ENCODE measurements around the gene SIGLEC15.
"Not testable (repeated sequence)": the region's sequence is repeated elsewhere in the genome, so short reads cannot be mapped to it uniquely, and the experiment has no call there.

The SIGLEC15 gene

DNA sequence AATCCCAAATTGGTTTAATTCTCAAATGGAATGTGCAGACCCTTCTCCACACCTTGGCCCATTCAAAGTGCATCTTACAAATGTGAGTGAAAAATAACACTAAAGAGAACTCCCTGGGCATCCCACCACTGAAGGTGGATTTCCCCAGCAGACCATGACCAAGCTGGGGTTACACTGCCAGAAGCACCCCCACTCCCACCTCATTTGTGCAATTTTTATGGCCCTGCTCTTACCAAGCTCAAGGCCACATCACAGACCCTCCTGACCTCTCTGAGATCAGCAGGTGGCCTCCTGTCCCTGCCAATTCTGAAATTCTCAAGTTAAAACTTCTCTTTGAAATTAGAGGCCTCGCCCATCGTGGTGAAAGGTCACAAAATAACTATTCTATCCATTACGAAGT, 21.6 kb downstream of the SIGLEC15 start:
- no peak for DNase-seq

DNA sequence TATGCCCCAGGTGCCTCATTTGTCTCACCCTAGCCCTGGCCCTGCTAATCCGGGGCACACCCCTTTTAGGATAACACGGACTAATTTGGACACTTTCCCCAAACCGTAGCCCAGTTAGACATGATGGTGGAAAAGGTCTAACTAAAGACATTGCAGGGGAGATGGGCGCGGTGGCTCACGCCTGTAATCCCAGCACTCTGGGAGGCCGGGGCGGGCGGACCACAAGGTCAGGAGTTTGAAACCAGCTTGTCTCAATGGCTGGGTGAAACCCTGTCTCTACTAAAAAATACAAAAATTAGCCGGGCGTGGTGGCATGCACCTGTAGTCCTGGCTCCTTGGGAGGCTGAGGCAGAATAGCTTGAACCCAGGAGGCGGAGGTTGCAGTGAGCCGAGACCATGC, 23.2 kb downstream of the SIGLEC15 start:
- DNase-seq = not testable (repeated sequence)

GRCh38 chr18:45849529-45849928, 24.1 kb downstream of the SIGLEC15 start:
- no peak for DNase-seq

DNA sequence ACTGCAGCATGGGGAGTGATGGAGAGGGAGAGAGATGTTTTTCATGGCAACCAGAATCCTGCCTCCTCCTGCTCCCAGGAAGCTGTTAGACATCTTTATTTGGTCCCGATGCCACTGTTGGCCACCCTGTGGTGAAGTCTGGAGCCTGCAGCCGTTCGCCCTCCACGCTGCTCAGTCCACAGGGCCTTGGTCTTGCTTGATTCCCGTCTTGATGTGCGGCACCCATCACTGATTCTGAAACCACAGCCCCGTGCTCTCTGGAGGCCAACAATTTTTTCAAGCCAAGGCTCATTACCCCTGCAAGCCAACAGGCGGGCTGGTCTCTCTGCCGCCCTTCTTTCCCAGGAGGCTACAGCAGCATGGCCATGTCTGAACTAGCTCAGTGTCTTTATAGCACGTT, 24.5 kb downstream of the SIGLEC15 start:
- DNase-seq = no peak

- no peak for DNase-seq
These were observed 25.9 kb downstream of the SIGLEC15 start for GRCh38 chr18:45851161-45851925.

DNA sequence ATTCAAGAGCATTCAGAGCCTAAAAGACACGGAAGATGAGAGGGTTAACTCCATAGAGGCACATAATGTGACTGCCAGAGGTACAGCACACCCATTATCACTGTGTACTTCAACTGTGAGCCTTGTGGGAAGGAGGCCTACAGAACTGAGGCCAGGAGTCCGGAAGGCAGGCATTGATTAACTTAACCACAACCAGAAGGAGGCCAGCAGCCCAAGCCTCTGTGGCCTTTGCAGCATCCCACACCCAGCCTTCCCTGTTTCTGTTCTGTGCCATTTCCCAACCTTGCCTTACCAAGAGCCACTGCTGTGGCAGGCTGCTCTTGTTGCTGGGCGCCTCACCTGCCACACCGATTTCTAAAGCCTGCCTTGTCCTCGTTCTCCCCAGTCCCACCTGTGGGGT, 27.2 kb downstream of the SIGLEC15 start:
- no peak for DNase-seq

DNA sequence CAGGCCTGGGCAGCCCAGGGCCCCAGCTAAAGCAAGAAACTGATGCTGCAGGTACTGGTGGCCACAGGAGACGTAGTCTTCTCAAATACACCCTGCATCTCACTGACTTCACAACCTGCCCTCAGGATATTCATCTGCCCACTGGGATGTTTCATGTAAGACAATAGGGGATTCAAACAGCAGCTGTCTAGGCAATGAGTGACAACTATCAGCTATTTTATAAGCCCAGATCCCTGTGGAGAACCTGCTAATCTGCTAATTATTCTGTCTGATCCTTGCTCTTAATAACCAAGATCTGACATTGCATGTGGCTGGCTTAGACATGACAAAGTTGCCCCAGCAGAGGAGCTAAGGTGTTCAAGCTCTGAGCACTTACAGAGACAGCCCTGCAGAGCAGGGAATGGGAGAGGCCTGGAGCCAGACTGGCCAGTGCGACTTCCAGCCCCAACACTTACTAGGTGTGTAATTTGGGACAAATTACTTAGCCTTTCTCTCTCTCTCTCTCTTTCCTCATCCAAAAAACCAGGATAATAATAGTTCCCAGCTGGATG, 28.6 kb downstream of the SIGLEC15 start:
- no peak for DNase-seq

DNA sequence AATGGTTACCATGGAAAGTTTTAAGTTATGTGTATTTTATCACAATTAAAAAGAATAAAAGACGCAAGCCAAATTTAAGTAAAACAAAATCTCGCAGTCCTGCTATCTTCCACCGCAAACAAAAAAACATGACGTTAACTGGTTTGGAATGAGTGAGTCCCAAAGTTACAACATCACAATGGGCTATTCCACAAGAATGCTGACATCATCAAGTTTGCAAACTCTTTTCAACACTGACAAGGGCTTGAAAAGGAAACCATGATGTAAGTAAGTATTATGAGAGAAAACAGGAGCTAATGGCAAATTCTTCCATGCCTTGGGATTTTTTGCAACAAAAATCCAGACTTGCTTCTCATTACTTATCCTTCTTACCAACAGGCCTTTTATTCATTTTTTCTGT, 31.1 kb downstream of the SIGLEC15 start:
- DNase-seq = no peak

DNA sequence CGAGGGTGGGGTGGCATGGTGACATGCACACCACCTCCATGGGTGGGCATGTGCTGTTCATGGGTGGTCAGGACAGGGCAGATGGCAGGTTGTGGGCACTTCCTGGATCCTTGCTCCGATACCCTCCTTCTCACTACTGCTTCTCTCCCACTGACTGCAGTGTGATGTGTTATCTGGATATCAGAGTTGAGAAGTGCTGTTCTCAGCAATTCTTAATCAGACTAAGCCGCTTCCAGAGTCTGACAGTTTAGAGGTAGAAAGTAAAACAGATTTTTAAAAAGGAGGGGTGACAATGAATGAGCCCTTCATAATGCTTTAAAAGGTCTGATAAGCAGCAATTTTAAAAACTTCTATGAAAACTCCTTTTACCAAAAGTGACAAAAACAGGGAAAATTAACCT, 33.9 kb downstream of the SIGLEC15 start:
- DNase-seq = no peak

- DNase-seq = no peak
These were observed 35.0 kb downstream of the SIGLEC15 start for GRCh38 chr18:45860492-45860891.

DNA sequence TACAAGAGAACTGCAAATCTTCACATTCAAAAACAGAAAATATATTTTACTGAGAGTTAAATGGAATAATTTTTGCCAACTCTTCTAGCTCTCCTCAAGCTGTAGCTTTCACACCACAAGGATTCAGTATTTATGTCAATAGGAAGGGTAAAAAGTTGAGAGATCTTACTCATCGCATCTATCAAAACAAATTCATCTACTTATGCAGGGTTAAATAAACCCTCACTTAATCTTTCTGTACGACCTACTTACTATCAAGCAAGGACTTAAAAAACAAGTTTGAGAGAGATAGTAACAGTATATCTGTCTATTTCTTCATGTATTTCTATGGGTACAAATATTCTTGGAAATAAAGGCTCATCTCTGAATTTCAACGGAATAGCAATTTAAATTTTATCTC, 35.5 kb downstream of the SIGLEC15 start:
- DNase-seq = no peak

GRCh38 chr18:45861926-45862325, 36.5 kb downstream of the SIGLEC15 start:
- no peak for DNase-seq

DNA sequence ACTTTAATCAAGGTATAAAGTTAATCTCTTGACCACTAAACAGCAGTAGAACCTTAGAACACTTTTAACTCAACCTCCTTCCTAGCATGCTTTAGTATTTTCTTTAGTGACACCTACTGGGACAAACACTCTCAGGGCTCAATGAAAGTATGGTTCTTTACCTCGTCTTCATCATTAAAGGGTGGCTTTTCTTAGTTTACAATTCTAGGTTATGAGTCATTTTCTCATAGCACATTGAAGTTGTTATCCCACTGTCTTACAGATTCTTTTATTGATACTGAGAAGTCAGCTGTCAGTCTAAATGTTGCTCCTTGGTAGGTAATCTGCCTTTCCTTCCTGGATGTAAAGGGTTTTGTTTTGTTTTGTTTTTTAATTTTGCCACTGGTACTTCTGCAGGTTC, 38.0 kb downstream of the SIGLEC15 start:
- DNase-seq = no peak

DNA sequence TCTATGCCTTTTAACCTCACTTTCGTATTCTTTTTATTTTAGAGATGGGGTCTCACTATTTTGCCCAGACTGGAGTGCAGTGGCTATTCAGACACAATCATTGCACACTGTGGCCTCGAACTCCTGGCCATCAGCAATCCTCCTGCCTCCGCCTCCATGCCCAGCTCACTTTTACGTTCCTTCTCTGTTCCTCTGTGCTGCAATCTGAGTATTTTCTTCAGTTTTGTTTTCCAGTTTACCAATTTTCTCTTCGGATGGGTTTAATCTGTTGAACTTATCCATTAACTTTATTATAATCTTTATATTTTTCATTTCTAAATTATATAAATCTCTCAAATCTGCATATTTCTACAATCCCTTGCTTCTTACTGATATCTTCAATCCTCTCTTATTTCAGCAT, 38.6 kb downstream of the SIGLEC15 start:
- DNase-seq = no peak

- DNase-seq = no peak
These were observed 40.0 kb downstream of the SIGLEC15 start for GRCh38 chr18:45865466-45865865.

DNA sequence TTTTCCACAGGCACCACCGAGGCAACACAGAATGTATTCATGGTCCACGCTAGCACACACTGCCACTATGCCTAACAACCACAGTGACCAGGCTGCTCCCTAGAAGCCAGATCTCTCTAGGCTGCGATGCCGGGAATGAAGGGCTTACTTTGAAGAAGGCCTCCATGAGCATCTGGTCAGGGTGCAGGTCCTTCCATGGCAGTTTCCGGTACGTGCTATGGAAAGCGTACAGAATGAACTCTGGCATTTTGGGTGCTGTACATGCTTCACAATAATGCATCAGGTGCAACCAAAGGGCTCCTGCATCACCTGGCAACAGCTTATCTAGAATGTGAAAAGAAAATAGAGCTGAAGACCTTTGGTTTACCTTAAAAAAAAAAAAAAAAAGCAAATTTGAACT, 44.9 kb downstream of the SIGLEC15 start:
- DNase-seq = no peak

GRCh38 chr18:45871431-45872084, 46.1 kb downstream of the SIGLEC15 start:
- DNase-seq = no peak

GRCh38 chr18:45874491-45875184, 49.2 kb downstream of the SIGLEC15 start:
- DNase-seq = peak in 2 of 4 experiments; percentile 5 to 22

DNA sequence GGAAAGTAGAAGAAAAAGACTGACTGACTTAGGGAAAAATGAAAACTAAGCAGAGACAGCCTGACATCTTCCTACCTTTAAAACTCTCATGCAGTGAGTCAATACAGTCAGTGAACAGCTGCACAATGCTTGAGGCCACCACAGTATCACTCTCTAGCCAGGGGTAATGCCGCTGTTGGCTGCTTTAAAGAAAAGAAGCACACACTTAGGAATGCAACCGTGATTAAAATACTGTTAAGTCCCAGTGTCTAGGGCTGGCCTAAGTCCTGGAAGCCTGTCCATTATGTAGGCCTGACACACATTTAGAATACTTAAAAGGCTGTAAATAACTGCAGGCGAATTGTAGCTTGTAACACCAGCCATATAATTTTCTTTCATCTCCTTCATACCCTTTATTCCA, 50.7 kb downstream of the SIGLEC15 start:
- no peak for DNase-seq

- no peak for DNase-seq
These were observed 51.9 kb downstream of the SIGLEC15 start for GRCh38 chr18:45877403-45877802.

- DNase-seq = peak; percentile 42 to 60 (median 53)
These were observed 54.5 kb downstream of the SIGLEC15 start for GRCh38 chr18:45879681-45880655.

DNA sequence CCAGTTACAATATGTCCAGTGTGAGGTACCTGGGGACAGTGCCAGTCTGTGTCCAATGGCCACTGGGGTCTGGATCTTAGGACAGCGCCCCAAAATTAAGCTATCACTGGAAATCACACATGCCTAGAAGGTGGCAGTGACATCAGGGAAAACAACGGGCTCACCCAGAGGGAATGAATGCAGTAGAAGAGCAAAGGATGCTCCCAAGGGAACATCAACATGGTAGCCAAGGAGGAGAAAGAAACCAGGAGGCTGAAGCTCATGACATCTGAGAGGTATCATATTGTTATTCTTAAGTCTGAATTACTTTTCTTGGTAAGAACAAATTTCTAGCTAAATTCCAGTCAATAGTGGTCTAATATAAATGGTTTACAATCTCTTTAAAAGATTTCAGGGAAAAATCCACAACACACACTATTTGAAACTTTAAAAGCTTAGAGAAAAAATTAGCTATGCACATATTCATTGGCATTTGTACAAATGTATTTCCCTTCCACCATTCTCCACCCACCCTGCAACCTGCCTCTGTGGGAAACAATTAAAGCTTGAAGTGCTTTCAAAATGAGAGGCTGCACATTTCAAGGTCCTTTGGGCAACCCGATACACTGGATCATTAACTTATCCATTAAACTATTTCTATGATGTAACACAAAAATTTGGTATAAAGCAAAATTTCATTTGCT, 55.5 kb downstream of the SIGLEC15 start:
- DNase-seq = no peak
